Activated CD4-positive, alpha-beta T cell treated with anti-CD3 and anti-CD28 coated beads, Interleukin-2, amount 50 U/mL, for 48 hours (primary cell): ENCODE results near the gene GFOD1.

ENCODE experiments used
- DNase-seq, 2 experiments: peaks; one replicate each; pipeline ENCODE4 v3.0.0-alpha.2; 2020

Gene GFOD1

DNA sequence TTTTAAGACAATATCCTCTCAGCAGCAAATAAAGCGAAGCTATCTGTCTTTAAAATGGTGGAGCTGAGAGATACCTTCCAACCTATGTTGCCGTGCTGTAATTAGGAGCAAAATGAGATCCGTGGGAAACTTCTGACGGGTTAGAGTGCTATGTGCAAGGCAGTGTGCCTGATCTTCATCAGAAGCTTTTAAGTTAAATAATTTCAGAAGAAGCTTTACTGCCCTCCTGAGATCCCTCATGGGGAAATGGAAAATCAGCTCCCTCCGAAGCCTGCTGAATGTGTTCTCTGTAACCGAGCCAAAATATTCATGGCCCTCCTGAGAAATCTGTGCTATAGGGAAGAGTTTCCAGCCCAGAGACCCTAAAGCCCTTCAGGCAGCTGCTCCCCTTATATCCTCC, 115.3 kb downstream of the GFOD1 start:
- no peak for DNase-seq

DNA sequence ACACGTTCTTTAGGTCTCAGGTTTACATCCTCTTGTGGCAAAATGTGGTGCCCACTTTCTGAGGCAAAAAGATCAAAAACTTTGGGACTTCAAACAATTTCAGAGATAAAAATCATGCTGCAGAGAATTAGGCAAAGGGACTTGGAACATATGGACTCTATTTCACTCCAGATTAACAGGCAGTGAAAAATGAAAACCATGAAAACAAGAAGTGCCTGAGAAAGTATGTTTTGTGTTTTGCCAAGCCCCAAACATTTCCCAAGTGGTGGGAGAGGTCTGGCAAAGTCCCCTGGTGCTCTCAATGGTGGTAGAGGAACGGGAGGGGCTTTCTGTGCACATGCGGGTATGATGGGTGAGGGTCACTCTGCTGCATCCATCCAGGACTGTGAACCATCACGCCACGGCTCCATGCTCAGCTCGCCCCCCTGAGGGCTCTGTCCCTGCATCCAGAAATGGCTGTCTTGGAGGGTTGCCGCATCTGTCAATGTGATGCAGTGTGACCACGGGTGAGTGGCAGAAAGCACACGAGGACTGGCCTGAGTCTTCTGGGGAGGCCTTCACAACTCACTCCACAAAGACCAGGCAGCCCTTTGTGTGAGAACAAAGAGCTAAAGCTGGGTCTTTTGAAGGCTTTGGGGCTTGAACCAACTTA, 115.9 kb downstream of the GFOD1 start:
- DNase-seq: no peak

DNA sequence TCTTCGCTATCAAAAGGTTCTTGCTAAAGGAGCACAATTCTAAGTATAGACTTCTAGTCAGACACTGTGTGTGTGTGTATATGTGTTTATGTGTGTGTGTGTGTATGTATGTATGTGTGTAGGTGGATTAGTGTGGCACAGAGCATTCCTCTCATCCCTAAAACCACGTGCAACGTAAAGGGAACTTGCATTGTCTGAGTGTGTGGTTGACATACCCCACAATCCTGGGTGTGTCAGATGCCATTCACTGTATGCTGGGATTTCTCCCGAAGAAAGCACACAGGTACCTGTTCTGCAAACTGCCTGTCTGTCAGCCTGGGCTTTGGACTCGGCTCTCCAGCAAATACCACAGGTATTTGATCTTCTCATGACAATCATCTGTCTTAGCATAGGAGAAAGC, 116.8 kb downstream of the GFOD1 start:
- DNase-seq: no peak

DNA sequence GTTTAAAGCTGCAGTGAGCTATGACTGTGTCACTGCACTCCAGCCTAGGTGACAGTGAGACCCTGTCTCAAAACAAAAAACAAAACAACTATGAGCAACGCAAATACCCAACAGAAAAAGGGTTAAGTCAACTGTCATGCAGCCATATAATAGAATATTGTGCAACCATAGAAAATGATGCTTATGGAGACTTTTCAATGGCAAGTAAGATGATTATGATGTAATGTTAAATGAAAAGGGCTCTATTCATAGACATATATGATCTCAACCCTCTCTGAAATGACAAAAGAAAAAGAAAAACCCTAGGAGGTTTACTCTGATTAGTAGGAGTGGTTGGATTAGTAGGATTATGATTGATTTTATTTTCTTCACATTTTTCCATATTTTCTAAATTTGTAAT, 117.8 kb downstream of the GFOD1 start:
- no peak for DNase-seq

DNA sequence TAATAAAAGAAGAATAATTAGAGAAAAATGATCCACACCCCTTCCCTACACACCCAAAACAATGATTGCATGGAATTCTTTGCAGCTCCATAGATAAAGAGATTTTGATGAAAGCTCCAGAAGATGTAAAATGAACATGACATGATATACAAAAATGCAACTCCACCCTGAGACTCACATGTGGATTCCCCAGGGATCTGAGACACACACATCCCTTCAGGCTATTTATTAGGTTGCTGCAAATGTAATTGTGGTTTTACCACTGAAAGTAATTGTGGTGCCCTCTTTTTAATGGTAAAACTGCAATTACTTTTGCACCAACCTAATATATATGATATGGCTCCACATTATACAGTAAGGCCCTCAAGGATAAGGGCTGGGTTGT, 118.7 kb downstream of the GFOD1 start:
- no peak for DNase-seq

DNA sequence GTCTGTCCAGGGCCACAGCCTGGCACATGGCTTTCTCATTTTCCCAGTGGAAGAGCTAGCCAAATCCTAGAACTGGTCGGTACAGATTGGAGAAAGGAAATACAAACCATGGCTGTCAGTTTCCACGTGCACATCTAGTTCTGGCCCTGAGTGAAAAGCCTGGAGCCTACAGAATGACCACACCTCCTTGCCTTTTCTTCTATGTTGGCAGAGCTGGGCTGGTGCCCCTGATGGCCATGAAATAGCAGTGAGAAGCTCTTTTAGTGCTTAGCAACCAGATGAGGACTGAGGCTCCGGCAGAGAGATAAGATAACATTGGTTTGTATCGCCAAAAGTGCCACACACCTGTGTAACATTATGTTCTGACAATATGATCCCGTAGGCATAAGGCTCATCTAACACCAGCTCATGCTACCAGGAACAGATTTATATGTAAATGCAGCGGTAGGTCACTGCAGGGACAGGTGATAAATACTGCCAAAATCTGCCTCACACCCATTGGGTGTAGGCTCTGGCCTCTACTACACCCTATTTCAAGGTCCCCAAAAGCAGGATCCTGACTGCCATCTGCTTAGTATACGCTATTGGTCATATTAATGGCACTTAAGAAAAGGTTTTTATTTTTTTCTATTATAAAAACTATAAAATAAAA, 119.2 kb downstream of the GFOD1 start:
- no peak for DNase-seq

DNA sequence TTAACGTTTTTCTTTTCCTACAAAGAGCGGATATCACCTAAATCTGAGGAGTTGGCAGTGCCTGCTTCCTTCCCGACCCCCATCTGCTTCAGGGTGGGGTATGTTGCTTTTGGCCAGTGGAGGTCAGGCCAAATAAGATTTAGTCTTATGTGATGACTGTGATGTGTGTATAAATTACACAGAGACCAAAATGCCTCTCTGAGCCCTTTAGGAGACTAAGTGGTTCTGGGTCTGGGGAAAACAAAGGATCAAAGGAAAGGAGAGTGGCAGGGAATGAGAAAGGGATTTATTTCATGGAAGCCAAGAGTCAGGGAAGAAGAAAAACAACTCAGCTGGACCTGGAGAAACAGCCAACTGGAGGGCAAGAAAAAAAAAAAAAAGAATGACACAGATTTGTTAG, 120.0 kb downstream of the GFOD1 start:
- DNase-seq: no peak

DNA sequence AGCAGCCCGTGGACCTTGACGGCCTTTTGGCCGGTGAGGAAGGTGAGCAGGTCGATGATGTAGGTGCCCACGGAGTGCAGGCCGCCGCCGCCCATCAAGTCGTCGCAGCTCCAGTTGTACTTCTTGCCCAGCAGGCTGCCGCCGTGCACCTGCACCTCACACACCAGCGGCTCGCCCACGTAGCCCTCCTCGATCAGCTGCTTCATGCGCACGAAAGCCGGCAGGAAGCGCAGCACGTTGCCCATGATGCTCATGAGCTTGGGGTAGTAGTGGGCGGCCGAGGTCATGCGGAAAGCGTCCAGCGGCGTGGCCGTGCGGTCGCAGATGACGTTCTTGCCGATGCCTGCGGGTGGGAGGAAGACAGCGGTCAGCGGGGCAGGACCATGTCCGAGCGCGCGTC, 122.1 kb downstream of the GFOD1 start:
- no peak for DNase-seq

DNA sequence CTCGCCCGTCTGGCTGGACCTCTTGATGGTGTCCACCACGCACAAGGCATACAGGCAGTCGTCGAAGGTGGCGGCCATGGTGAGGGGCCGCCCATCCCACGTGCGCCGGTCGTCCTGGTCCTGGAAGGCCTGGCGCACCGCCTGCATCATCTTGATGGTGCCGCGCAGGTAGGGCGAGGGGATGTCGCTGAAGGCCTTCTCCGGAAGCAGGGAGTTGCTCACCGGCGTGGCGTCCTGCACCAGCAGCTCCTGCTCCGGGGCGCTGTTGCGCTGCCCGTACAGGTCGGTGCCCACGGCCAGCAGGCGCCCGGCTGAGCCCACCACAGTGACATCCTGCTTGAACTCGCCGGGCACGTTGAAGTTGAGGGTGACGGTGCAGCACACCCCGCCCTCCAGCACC, 122.6 kb downstream of the GFOD1 start:
- DNase-seq: no peak

DNA sequence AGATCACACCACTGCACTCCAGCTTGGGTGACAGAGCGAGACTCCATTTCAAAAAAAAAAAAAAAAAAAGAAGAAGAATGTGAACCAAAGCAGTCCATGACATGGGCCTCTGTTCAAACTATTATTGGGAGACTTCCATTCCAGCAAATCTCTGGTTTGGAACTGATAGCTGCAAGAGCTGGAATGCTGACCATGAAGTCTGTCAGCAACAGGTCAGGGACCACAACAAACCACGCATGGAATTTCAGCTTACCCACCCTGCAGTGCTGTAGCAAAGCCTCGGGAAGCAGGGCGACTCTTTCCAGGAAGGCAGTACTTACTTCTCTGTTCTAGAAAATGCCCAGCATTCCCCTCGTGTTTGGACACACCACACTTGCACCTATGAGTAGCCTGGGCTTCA, 125.0 kb downstream of the GFOD1 start:
- no peak for DNase-seq

DNA sequence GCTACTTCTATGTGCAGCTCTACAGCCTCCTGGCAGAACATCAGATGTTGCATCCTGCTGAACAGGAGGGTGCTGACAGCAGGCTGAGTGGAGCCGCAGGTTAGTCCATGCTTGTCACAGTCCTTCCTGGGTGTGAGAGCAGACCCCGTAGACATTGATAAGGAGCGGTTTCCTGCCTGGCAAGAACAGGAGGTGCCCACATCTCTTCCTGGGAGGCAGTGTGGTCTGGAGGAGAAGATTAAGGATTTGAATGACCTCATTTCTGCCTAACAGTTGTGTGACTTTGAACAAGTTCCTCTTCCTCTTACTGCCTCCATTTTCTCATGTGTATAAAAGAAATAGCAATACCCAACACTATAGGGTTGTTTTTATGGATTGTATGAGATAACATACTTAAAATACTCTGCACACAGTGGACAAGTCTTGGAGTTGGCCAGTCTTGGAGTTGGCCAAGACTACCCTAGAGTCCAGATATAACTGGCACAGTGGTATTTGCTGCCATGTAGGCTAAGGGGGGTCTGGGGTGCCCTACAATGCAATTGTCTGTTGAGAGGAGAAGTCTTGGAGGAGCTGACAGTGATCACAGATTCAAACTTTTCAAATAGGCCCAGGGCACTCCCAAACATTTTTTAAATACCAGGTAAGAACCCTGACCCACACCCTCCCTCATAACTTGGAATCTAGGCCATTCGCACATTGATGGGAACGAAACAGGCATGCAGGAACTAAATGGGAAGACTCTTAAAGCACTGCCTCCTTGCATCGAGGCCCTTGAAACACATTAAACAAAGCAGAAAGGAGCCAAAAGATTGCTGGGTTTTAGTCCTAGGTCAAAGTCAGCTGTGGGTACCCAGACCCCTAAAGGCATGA, 126.5 kb downstream of the GFOD1 start:
- no peak for DNase-seq

DNA sequence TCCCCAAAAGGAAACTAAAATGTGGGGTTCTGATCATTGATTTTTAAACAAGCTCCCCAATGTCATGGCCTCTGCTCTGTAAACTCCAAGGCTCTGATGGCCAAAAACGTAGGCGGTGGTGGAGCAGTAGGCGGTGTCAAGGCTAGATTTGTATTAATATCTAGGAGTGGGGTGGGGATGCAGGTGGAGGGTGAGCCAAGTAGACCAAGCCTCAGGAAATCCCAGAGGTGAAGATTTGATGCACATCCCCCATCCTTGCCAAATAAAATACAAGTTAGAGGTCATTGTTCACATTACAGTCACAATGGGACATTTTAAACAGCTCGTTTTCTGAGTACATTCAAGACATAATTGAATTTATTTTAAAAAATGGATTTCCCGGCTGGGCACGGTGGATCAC, 128.1 kb downstream of the GFOD1 start:
- DNase-seq: no peak

DNA sequence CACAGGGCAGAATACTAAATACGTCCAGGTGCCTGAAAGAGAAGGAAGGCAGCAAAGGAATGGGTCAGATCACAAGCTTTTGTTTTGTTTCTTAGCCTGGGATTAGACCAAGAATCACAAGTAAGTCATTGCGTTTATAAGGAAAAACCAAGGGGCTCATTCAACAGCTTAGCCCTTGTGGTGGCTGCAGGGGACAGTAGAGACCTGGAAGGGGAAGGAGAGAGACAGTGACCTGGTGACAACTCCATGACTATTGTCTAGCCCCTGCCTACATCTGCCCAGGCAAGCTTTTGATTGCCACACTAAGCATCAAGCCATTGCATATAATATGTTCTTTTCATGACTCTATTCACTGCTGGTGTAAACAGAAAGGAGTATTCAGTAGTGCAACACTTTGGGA, 128.9 kb downstream of the GFOD1 start:
- DNase-seq: no peak

DNA sequence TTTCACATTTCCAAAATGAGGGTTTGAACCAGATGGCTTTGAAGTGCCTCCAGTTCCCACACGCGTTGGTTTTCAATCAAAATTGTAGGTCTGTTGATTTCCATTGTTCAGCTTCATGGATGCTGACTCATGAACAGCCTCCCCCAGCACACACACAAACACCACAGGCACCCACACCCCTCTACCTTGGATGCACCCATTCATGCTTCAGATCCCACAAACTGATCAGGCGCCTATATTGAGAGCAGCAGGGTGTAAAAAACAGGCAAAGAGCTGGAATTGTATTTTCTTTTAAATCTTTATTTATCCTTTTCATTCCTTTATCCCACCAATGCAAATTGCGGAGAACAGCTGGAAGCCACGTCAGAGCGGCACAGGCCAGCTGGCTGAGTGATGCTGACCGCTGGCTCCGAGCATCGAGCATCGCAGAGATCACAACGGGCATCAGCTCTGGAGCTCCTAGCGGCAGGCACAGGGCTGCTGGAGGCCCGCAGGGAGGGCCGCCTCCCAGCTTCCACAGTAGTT, 129.8 kb downstream of the GFOD1 start:
- DNase-seq: no peak

DNA sequence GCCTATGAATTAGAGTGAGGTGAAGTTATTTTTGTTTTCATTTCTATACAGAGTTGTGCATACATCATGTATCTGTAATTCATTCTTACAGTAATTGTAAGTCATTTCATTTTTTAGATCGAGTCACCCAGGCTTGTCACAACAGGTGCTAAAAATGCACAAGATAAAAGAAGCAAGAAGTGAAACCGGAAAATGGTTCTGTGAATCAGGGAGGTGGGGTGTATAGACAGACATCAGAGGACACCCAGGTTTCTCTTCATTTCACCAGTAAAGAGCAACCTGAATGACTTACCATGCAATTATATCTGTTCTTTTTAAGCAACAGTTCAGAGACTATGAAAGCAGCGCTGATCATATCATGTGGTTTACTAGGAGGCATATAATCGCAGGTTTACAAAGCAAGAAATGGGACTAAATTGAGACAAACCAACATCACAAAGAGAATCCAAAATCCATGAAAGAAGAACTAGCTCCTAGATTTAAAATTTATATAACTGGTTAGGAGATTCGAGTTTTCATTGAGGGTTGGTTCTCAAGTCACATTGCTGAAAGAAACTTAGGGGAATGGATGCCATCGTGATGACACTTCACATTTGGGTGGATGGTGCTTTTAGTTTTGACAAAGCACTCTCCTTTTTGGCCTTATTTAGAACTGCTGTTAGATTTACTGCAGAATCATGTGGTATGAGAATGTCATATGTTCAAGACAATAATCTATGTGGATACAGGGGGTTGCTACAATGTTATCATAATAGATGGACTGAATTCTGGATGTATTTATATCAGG, 131.2 kb downstream of the GFOD1 start:
- DNase-seq: no peak

DNA sequence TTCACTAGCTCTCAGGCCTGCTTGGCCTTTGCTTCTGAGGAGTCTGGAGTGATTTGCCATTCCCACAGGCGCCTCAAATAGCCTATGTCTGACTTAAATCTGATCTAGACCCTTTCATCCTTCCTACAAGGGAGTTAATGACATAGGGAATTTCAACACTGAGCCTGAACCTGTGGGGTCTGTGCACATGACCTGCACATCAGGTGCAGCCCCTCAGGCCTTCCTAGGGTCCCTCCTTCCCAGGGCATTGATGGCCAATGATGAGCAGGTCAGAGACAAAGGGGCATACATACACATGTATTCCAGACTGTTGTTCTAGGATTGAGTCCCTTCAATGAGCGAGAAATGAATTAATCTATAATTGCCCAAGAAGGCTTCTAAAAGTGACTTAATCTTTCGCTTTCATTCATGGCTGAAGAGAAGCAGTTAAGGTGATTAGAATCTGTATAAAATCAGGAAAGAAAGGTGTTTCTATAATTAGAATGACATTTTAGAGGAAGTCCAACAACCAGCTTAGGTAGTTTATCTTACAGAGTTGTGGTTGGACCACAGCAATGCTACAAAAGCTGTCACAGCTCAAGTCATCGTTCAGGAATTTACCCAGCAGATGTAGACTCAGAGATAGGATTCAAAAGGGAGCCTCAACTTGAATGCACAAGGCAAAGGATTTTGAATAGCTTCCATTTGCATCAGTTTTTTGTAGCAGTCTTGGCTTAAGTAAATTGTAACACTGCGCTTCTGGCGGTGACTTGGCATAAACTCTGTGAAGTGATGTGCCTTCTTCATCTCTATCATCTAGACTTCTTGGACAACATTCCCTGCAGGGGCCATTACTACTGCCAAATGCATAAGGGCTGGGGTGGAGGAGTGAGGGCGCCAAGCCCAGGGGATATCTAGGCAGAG, 132.1 kb downstream of the GFOD1 start:
- peak in 1 of 2 experiments; percentile 11 for DNase-seq

DNA sequence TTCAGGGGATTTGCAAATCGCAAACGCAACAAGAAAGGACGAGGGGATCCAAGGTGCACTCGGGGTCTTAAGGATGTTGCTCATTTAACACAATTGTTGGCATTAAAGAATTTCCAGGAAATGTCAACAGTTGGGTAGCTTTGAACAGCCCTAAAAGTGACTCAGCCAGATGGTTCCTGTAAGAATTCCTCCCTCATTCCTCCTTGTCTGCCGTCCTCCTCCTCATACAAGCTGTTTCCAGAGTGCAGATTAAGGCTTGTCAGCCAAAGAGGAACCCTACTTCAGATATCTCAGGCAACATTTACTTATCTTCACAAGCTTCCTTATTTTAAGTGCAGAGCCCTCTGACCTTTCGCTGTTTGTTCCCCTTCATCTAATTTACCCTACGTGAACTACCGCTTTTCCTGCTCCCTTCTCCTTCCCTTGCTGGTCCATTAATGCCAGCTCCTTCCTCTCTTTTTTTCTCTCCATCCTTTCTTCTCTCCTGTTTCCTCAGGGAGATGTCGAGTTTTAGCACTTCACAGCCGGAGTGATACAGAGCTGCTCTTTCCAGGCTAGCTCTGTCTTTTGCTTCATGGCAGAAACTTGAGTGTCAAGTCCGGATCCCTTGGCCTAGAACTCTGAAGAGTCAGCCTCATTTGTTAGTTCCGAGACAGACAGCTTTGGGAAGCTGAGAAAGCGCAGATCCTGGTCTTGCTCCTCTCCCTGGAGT, 132.9 kb downstream of the GFOD1 start:
- no peak for DNase-seq

DNA sequence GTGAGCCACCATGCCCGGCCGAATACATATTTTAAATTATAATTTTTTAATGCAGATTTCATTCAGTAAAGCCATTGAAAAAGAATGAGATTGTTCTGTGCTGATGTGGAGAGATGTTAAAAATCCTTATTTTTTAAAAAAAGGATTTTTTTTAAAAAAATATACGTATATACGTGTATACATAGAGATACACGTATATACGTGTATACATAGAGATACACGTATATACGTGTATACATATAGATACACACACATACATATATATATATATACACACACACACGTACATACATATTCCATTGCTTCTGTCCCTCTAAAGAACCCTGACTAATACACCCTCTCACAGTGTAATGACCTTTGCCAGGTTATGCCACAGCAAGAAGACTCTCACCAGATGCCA, 135.2 kb downstream of the GFOD1 start:
- DNase-seq: no peak

DNA sequence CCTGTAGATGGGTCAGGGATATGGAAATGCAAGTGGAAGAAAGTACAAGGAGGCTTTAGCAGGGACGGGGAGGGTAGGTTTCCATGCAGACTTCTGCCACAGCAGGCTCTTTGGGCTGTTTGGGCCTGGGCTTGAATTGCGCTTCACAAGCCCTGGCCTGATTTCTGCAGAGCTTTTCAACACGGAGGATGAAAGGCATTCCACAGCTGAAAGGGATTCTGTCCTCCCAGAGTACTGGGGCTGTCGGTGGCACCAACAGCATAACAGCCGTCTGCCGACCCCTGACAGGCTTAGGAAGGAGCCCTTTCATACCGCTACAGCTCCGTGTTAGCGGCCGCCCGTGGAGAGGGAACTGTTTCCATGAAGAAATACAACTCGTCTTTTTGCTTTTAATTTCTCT, 136.1 kb downstream of the GFOD1 start:
- no peak for DNase-seq

DNA sequence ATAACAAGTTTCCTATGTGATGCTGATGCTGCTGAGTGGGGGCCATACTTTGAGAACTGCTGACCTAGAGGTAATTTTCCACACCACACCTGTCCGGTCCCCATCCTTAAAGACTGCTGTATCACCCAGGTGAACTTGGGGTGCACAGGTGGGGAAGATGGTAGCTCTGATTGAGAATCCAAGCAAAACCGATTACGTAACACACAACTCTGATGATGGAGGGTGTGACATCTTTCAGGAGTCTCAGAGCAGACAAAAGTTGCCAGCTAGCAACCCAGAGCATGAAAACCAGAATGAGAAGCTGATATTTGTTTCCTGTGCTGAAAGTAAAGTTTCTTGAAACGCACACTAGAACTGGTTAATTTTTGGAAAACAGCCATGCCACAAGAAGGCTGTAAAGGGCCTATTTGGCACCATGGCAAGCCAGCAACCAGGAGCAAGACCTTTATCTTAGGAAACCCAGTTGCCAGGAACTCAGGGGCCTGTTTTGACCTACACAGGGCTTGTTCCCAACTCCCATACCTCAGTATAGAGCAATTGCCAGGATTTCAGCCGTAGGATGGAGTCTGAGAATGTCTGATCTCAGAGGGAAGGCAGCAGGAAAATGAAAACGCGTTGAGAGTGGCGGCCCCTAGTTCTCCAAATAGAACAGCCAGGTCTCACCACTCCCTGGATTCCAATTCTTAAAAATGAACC, 137.4 kb downstream of the GFOD1 start:
- no peak for DNase-seq
